Stimulated activated CD8-positive, alpha-beta memory T cell treated with anti-CD3 and anti-CD28 coated beads, Interleukin-4, amount 100 ng/mL, for 24 hours (primary cell): ENCODE measurements around the gene SYNE1.

Source experiments
- DNase-seq: peaks from one replicate; pipeline ENCODE4 v3.0.0-alpha.2; 2020; ENCODE audit warnings: low read depth

The SYNE1 gene

DNA sequence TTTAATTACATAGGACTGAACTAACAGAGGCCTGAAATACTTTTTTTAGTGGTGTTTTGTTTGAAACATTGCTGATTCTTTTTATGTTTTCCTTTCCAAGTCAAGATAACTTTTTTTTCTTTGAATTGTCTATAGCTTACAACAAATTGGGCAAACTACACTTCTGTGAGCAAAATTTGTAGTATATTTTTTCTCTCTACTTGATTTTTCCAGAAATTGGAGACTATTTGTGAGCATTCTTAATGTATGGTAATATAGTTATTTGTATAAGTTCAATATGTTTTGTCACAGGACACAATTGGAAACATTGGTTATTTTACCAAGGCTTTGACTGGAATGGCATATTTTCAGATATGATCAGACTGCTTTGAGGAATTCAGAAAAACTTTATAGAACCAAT lies 216.5 kb downstream of the SYNE1 start:
- DNase-seq = no peak

DNA sequence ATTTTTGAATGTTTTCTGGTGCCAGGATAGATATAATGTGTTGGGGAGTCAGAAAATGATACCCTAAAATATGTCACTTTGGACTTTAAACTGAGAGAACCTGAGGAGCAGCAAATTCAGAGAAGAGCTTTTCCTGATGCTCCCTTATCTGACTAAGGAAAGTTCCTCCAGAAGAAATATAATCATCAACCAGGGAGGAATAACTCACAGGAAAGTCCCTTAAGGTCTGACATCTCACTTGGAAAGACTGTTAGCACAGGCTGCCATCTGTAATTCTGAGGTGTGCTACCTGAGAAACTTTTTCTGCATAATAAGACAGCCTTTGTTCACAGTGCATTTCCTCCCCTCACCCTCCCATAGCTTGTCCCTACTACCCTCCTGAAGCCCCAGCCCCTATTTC lies 218.6 kb downstream of the SYNE1 start:
- no peak for DNase-seq

DNA sequence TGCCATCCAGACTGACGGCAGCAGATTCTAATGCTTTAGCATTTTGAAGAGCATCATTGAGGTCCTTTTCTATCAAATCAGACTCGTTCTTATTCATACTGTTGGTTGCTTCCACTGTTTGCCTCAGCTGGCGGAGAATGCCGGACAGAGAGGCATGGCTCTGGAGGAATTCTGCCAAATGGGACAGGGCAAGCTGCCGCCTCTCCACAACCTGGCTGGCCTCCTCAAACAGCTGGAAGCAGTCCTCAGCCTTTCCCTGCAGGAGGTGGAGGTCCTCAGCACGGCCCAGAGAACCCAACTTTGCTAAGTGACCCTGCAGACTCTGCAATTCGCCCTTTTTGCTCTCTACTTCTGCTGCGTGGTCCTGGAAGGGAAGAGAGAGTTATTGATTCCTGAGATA lies 220.5 kb downstream of the SYNE1 start:
- DNase-seq = no peak

DNA sequence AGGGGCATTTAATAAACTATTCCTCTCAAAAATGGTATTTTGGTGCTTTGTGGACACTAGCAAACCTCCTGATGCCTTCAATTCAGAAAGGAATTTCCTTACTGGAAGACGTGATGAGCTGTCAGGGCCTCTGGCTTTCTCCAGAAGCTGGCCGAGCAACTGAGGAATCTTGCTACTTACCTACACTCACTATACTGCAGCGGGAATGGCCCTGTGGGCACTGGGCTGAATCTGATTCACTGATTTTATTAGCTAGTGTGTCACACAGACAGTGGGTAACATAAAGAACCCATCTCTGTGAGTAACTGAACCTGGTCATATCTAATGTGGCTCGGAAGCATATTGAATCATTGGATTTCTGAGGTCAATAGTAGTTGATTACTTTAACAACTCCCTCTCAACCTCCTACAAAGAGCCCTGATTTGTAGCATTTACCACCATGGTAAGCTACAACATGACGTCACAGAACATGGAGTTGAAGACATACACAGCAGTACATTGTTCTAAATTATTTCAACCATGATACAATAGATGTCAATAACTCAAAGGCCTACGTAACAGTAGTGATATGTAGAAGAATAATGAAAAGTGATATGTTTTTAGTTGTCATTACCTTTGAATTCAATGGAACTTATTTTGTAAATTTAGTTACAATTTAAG lies 232.1 kb downstream of the SYNE1 start:
- no peak for DNase-seq

- no peak for DNase-seq
These were observed 232.9 kb downstream of the SYNE1 start for GRCh38 chr6:152404086-152404857.

DNA sequence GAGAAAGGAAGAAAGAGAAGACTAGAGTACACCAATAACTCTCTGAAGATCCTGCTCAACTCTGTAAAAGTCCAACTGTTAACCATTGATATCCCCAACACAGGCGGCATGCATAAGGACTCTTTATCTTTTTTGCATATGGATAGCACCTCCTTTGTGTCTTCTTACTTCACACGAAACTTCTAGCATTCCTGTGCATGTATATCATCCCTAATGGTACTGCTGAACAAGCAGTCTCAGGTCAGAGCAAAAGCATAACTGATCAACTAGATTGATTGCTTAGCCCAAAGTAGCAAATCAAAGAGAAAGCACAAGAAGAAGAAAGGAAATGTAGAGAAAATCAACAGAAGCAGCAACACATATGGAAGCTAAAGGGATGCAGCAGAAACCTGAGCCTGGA lies 234.4 kb downstream of the SYNE1 start:
- DNase-seq = no peak

- no peak for DNase-seq
These were observed 235.2 kb downstream of the SYNE1 start for GRCh38 chr6:152401978-152402377.

DNA sequence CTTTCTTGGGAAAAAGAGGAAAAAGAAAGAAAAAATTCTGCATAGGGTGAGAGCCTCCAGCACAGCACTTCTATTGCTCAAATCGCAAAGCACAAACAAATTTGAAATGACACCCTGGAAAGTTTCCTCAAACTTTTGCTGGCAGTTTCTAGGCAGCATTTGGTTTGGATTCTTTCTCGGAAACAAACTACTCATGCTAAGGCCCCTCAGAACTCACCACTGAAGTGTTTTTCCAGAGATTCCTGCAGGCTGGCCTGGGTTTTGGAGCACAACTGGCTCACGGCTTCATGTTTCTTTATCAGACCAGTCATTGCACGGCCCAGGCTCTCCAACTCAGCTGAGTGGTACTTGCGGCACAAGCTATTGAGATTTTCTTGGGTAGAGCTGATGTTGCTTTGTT lies 237.8 kb downstream of the SYNE1 start:
- DNase-seq = no peak

DNA sequence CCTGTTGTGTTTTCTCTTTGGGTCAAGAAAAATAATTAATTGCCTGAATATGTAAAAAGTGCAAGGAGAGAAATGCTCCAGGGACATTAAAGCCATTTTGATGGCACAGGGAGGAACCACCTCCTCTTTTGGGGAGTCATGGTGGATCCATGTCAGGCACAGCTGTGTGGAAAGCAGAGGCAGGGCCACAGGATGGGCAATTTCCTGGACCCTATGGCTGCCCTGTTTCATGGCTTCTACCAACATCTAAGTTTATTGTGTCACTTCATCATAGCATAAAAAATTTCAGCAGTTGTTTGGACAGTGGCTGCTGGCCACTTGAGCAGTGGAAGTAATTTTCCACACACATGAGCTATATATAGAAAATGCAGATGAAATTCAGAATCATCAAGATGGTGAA lies 238.2 kb downstream of the SYNE1 start:
- no peak for DNase-seq

GRCh38 chr6:152398316-152398715 lies 238.8 kb downstream of the SYNE1 start:
- no peak for DNase-seq

DNA sequence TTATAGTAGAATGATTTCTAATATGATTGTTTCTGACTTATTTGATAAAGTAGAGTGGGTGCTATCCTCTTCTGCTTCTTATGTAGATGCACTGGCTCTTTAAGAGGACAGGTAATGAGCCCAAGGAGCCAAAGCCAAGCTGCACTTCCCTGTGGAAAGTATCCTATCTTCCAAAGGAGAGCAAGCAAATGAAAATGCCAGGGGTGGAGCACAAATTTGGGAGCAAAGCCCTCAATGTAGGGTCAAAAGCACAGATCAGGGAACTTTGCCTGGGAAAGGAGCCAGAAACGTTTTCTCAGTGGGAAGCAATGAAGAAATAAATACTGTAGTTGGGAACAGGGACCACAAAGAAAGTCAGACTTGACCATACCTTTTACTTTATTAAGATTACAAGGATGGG lies 242.9 kb downstream of the SYNE1 start:
- DNase-seq = no peak

GRCh38 chr6:152391179-152391880 lies 245.8 kb downstream of the SYNE1 start:
- DNase-seq = no peak

GRCh38 chr6:152387091-152387490 lies 250.1 kb downstream of the SYNE1 start:
- DNase-seq = no peak

DNA sequence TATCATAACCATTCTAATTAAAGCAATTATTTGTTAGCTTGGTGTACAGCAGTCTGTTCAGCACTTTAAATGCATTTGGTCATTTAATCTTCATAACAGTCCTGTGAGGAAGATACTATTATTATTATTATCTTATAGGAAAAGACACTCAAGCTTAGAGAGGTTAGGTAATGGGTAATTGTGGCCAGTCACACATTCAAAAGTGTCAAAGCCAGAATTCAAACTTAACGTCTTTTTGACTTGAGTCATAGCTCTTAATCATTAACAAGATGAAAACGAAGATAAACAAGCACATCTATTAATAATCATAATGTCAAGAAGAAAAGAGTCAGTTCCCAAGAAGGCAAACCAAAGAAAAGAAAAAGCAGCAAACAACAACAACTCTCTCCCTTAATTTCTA lies 251.0 kb downstream of the SYNE1 start:
- DNase-seq = no peak

DNA sequence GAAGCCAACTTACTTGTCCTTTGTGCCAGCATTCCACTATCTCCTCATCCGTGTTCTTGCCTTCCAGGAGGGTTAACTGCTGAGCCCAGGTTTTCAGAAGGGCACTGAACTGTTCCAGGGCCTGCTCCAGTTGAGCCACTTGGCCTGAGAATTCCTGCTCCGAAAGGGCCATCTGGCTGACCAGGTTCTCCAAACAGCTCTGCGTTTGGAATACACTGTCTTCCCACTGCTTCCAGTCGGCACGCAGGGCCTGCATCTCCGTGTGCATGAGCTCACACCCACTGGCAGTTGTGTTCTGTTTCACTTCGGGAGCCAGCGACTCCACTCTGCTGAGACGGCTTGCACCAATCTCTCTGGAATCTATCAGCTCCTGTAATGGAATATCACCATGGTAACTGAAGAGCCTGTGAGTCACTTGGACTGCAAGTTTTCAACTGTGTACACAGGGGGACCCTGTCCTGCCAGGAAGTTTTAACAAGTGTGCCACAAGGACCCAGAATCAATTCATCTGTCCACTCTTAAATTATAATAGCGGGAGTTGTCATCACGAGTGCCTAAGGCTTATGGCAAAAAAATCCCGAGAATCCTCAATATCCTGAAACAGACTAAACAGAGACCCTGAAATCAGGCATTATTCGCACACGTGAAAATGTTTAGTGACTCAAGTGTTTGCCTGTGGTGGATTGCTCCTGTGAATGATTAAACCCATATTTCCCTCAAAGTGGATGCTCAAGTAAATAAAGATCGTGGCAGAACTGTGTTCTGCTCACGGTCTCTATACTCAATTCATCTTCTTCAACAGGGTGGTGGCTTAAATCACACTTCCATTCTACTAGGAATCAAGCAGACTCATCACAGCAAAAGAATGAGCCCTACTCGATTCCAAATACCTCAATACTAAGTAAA lies 255.9 kb downstream of the SYNE1 start:
- DNase-seq = no peak

DNA sequence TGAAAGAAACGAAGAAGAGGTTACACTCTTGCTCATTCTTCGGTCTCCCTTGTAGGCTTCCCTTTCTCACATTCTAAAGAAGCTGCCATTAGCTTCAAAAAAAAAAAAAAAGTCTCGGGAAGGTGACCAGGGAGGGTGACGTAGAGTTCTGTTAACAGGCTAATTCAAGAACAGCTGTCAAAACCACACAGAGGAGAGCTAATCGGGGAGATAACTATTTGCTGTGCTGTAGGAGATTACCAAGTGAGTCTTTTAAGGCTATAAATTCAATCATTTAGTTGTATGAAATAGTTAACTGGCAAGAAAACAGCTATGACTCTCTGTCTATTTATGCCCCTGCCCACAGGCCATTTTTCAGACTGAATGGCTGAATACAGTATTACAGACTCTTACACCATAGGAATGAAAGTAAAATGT lies 256.8 kb downstream of the SYNE1 start:
- DNase-seq = no peak

DNA sequence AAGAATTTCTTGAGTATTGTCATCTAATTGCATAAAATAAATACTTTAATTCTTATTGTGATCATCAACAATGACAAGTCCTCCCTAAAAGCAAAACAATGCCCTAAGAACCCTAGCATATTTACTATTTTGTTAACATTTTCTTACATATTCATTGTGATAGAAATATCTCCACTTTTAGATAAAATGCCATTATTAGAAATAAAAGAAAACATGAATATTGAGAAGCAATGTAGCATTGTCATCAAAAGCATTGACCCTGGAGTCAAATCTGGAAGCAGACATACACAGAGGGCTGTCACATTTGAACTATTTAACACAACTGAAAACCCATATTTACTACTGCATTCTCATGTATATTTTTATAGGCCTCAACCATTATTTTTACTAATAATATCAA lies 257.7 kb downstream of the SYNE1 start:
- no peak for DNase-seq

DNA sequence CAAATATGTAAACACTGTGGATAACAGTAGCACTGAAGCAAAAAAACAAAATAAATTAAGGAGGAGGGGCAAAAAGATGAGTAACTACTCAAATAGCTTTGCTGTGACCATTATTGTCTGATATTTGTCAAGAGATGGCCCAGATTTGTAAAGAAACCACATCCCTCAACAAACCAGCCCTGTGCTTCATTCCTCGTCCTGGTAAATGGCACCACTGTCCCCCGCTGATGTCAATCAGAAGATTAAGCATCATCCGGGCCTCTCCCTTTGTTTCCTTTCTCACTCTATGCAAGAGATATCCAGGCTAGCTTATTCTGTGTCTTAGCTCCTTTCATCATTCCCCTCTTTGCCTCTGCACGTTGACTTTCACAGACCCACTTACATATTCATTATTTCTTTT lies 259.0 kb downstream of the SYNE1 start:
- DNase-seq = no peak

GRCh38 chr6:152375197-152375596 lies 262.0 kb downstream of the SYNE1 start:
- DNase-seq = no peak

DNA sequence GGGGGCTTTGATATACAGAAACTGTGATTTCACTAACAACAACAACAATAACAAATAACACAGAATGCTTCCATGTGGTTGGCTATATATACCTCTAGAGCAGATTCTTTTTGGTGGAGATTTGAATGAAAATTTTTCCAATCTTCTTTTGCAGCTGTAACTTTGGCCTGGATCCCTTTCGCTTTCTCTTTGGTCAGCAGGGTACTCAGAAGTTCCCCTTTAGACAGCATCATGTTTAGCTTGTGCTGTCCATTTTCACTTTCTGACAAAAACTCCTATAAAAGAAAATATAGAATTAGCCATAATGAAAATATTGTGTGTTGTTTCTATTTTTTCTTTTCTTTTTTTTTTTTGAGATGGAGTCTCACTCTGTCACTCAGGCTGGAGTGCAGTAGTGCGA lies 264.2 kb downstream of the SYNE1 start:
- no peak for DNase-seq

- DNase-seq = no peak
These were observed 265.4 kb downstream of the SYNE1 start for GRCh38 chr6:152371775-152372174.
